ENCODE measurements around the gene PNMA8B. TPM values are rescaled to one million over a fixed set of nuclear protein-coding genes. Genes with fewer than 3 reads are reported as not detected.

PNMA8B gene
- total and polyA plus RNA-seq, 4 experiments from 2014 or later, result 0.24 to 1.2 (median 0.75) TPM

- H3K36me3 Mint-ChIP-seq, result no peaks in the 10 kb centered on the region
- no peaks in the 10 kb centered on the region for H3K9me3 Mint-ChIP-seq
- Histone ChIP-seq H3K9me3 (ENCODE audit: control insufficient read depth in 1 of 2, low read length in 2 of 2) (no peaks in the 10 kb centered on the region), H3K4me3 (ENCODE audit: low read length in 2 of 2) (no peak overlapping the region), H3K36me3 (ENCODE audit: insufficient read depth, low read length) (no peaks in the 10 kb centered on the region), H3K4me1 (ENCODE audit: insufficient read depth, low read length) (no peaks in the 10 kb centered on the region), H3K27ac (ENCODE audit: low read depth, low read length) (no peak overlapping the region), H3K27me3 (ENCODE audit: insufficient read depth, low read length) (peaks cover 3% of the 10 kb centered on the region)
- no peak overlapping the region for H3K27ac Mint-ChIP-seq
- no peak overlapping the region for H3K4me3 Mint-ChIP-seq
- no peaks in the 10 kb centered on the region for H3K4me1 Mint-ChIP-seq
- no peak for DNase-seq
- POLR2A ChIA-PET (ENCODE audit: partially characterized antibody), result no interaction called here
- CTCF ChIA-PET (ENCODE audit: partially characterized antibody), result no interaction called here
- intact Hi-C loops (cut with micrococcal nuclease), result no loop called here
- peaks cover 15 to 16% of the 10 kb centered on the region in 2 donors for H3K27me3 Mint-ChIP-seq
These were observed 38.7 kb downstream of the PNMA8B start for GRCh38 chr19:46456930-46457329.

- intact Hi-C loops (cut with micrococcal nuclease), result no loop called here
These were observed 41.4 kb downstream of the PNMA8B start for GRCh38 chr19:46454244-46454643.

GRCh38 chr19:46453661-46454060 lies 42.0 kb downstream of the PNMA8B start:
- no peaks in the 10 kb centered on the region for H3K9me3 ChIP-seq (ENCODE audit: control insufficient read depth in 1 of 2, low read length in 2 of 2)
- ChIA-PET POLR2A (ENCODE audit: partially characterized antibody) (no interaction called here), CTCF (ENCODE audit: partially characterized antibody) (no interaction called here)
- Mint-ChIP-seq H3K9me3 (peaks cover 2 to 13% (median 11%) of the 10 kb centered on the region in 8 donors), H3K27ac (no peak overlapping the region), H3K36me3 (peaks cover 3 to 5% of the 10 kb centered on the region in 2 donors), H3K4me3 (no peak overlapping the region), H3K4me1 (no peaks in the 10 kb centered on the region), H3K27me3 (peaks cover 17 to 23% of the 10 kb centered on the region in 2 donors)
- intact Hi-C loops (cut with micrococcal nuclease), result no loop called here
- no peak for DNase-seq
- no peak overlapping the region for H3K4me3 ChIP-seq (ENCODE audit: low read length in 2 of 2)
- no peak overlapping the region for H3K27ac ChIP-seq (ENCODE audit: low read depth, low read length)
- H3K36me3 ChIP-seq (ENCODE audit: insufficient read depth, low read length), result no peaks in the 10 kb centered on the region
- H3K4me1 ChIP-seq (ENCODE audit: insufficient read depth, low read length), result no peaks in the 10 kb centered on the region
- peaks cover 3% of the 10 kb centered on the region for H3K27me3 ChIP-seq (ENCODE audit: insufficient read depth, low read length)

More at GRCh38 chr19:46454244-46454643, 41.4 kb downstream of the PNMA8B start:
- peaks cover 3 to 5% of the 10 kb centered on the region in 2 donors for H3K36me3 Mint-ChIP-seq
- H3K27ac Mint-ChIP-seq, result no peak overlapping the region
- Histone ChIP-seq H3K27me3 (ENCODE audit: insufficient read depth, low read length) (peaks cover 3% of the 10 kb centered on the region), H3K36me3 (ENCODE audit: insufficient read depth, low read length) (no peaks in the 10 kb centered on the region), H3K4me1 (ENCODE audit: insufficient read depth, low read length) (no peaks in the 10 kb centered on the region), H3K4me3 (ENCODE audit: low read length in 2 of 2) (no peak overlapping the region), H3K27ac (ENCODE audit: low read depth, low read length) (no peak overlapping the region), H3K9me3 (ENCODE audit: control insufficient read depth in 1 of 2, low read length in 2 of 2) (no peaks in the 10 kb centered on the region)
- H3K9me3 Mint-ChIP-seq, result peaks cover 2 to 12% (median 10%) of the 10 kb centered on the region in 8 donors
- POLR2A ChIA-PET (ENCODE audit: partially characterized antibody), result no interaction called here
- CTCF ChIA-PET (ENCODE audit: partially characterized antibody), result no interaction called here
- DNase-seq, result no peak
- no peaks in the 10 kb centered on the region for H3K4me1 Mint-ChIP-seq
- H3K27me3 Mint-ChIP-seq, result peaks cover 17 to 24% of the 10 kb centered on the region in 2 donors
- no peak overlapping the region for H3K4me3 Mint-ChIP-seq

- ChIA-PET CTCF (ENCODE audit: partially characterized antibody) (no interaction called here), POLR2A (ENCODE audit: partially characterized antibody) (no interaction called here)
- Histone ChIP-seq H3K27ac (ENCODE audit: low read depth, low read length) (no peak overlapping the region), H3K27me3 (ENCODE audit: insufficient read depth, low read length) (peaks cover 3% of the 10 kb centered on the region), H3K4me3 (ENCODE audit: low read length in 2 of 2) (no peak overlapping the region), H3K9me3 (ENCODE audit: control insufficient read depth in 1 of 2, low read length in 2 of 2) (no peaks in the 10 kb centered on the region), H3K36me3 (ENCODE audit: insufficient read depth, low read length) (no peaks in the 10 kb centered on the region), H3K4me1 (ENCODE audit: insufficient read depth, low read length) (no peaks in the 10 kb centered on the region)
- Mint-ChIP-seq H3K9me3 (peaks cover 2 to 13% (median 11%) of the 10 kb centered on the region in 8 donors), H3K27me3 (peaks cover 10 to 22% of the 10 kb centered on the region in 2 donors), H3K4me3 (no peak overlapping the region), H3K4me1 (no peaks in the 10 kb centered on the region), H3K36me3 (peaks cover 3 to 5% of the 10 kb centered on the region in 2 donors), H3K27ac (no peak overlapping the region)
- intact Hi-C loops (cut with micrococcal nuclease), result no loop called here
- DNase-seq, result no peak
These were observed 43.5 kb downstream of the PNMA8B start for GRCh38 chr19:46452186-46452585.

- Mint-ChIP-seq H3K27ac (no peak overlapping the region), H3K4me3 (no peak overlapping the region), H3K9me3 (peaks cover 2 to 13% (median 11%) of the 10 kb centered on the region in 8 donors), H3K4me1 (no peaks in the 10 kb centered on the region), H3K27me3 (peaks cover 8 to 21% of the 10 kb centered on the region in 2 donors), H3K36me3 (peaks cover 3 to 5% of the 10 kb centered on the region in 2 donors)
- no peak for DNase-seq
- no peaks in the 10 kb centered on the region for H3K36me3 ChIP-seq (ENCODE audit: insufficient read depth, low read length)
- ChIA-PET POLR2A (ENCODE audit: partially characterized antibody) (no interaction called here), CTCF (ENCODE audit: partially characterized antibody) (no interaction called here)
- H3K4me1 ChIP-seq (ENCODE audit: insufficient read depth, low read length), result no peaks in the 10 kb centered on the region
- no peaks in the 10 kb centered on the region for H3K27me3 ChIP-seq (ENCODE audit: insufficient read depth, low read length)
- intact Hi-C loops (cut with micrococcal nuclease), result no loop called here
- H3K9me3 ChIP-seq (ENCODE audit: control insufficient read depth in 1 of 2, low read length in 2 of 2), result no peaks in the 10 kb centered on the region
- H3K27ac ChIP-seq (ENCODE audit: low read depth, low read length), result no peak overlapping the region
- H3K4me3 ChIP-seq (ENCODE audit: low read length in 2 of 2), result no peak overlapping the region
These were observed 44.3 kb downstream of the PNMA8B start for GRCh38 chr19:46451352-46451751.

GRCh38 chr19:46450737-46451136 lies 44.9 kb downstream of the PNMA8B start:
- Histone ChIP-seq H3K4me1 (ENCODE audit: insufficient read depth, low read length) (no peaks in the 10 kb centered on the region), H3K9me3 (ENCODE audit: control insufficient read depth in 1 of 2, low read length in 2 of 2) (no peaks in the 10 kb centered on the region), H3K27me3 (ENCODE audit: insufficient read depth, low read length) (no peaks in the 10 kb centered on the region), H3K36me3 (ENCODE audit: insufficient read depth, low read length) (no peaks in the 10 kb centered on the region), H3K4me3 (ENCODE audit: low read length in 2 of 2) (no peak overlapping the region), H3K27ac (ENCODE audit: low read depth, low read length) (no peak overlapping the region)
- no peak for DNase-seq
- Mint-ChIP-seq H3K4me1 (no peaks in the 10 kb centered on the region), H3K27me3 (peaks cover 5 to 22% of the 10 kb centered on the region in 2 donors), H3K9me3 (peaks cover 2 to 13% (median 11%) of the 10 kb centered on the region in 8 donors), H3K36me3 (peaks cover 3 to 5% of the 10 kb centered on the region in 2 donors), H3K27ac (no peak overlapping the region), H3K4me3 (no peak overlapping the region)
- ChIA-PET POLR2A (ENCODE audit: partially characterized antibody) (no interaction called here), CTCF (ENCODE audit: partially characterized antibody) (no interaction called here)
- intact Hi-C loops (cut with micrococcal nuclease), result no loop called here

- H3K27me3 ChIP-seq (ENCODE audit: insufficient read depth, low read length), result no peaks in the 10 kb centered on the region
- intact Hi-C loops (cut with micrococcal nuclease), result no loop called here
- H3K36me3 ChIP-seq (ENCODE audit: insufficient read depth, low read length), result no peaks in the 10 kb centered on the region
- H3K4me1 ChIP-seq (ENCODE audit: insufficient read depth, low read length), result no peaks in the 10 kb centered on the region
- H3K27ac ChIP-seq (ENCODE audit: low read depth, low read length), result no peak overlapping the region
- H3K9me3 ChIP-seq (ENCODE audit: control insufficient read depth in 1 of 2, low read length in 2 of 2), result no peaks in the 10 kb centered on the region
- H3K27me3 Mint-ChIP-seq, result peaks cover 5 to 22% of the 10 kb centered on the region in 2 donors
- ChIA-PET CTCF (ENCODE audit: partially characterized antibody) (interaction anchor here (1.2 kb wide), 1 partner anchor 89 kb away, joined by 3 read pairs; no protein-coding TSS in a partner anchor), POLR2A (ENCODE audit: partially characterized antibody) (no interaction called here)
- H3K4me1 Mint-ChIP-seq, result no peaks in the 10 kb centered on the region
- no peak overlapping the region for H3K4me3 ChIP-seq (ENCODE audit: low read length in 2 of 2)
- H3K4me3 Mint-ChIP-seq, result no peak overlapping the region
- H3K9me3 Mint-ChIP-seq, result peaks cover 2 to 13% (median 11%) of the 10 kb centered on the region in 8 donors
- no peak overlapping the region for H3K27ac Mint-ChIP-seq
- no peak for DNase-seq
- H3K36me3 Mint-ChIP-seq, result peaks cover 3 to 5% of the 10 kb centered on the region in 2 donors
These were observed 46.4 kb downstream of the PNMA8B start for GRCh38 chr19:46449228-46449627.

- POLR2A ChIA-PET (ENCODE audit: partially characterized antibody), result no interaction called here
- Histone ChIP-seq H3K27ac (ENCODE audit: low read depth, low read length) (no peak overlapping the region), H3K36me3 (ENCODE audit: insufficient read depth, low read length) (no peaks in the 10 kb centered on the region), H3K9me3 (ENCODE audit: control insufficient read depth in 1 of 2, low read length in 2 of 2) (no peaks in the 10 kb centered on the region), H3K4me3 (ENCODE audit: low read length in 2 of 2) (no peak overlapping the region), H3K27me3 (ENCODE audit: insufficient read depth, low read length) (no peaks in the 10 kb centered on the region), H3K4me1 (ENCODE audit: insufficient read depth, low read length) (no peaks in the 10 kb centered on the region)
- Mint-ChIP-seq H3K27ac (no peak overlapping the region), H3K9me3 (peaks cover 2 to 13% (median 11%) of the 10 kb centered on the region in 8 donors), H3K27me3 (peaks cover 5 to 22% of the 10 kb centered on the region in 2 donors), H3K4me1 (no peaks in the 10 kb centered on the region), H3K4me3 (no peak overlapping the region), H3K36me3 (peaks cover 3 to 5% of the 10 kb centered on the region in 2 donors)
- no peak for DNase-seq
- CTCF ChIA-PET (ENCODE audit: partially characterized antibody), result interaction anchor here (1.2 kb wide), 1 partner anchor 90 kb away, joined by 3 read pairs; no protein-coding TSS in a partner anchor
- intact Hi-C loops (cut with micrococcal nuclease), result no loop called here
These were observed 47.1 kb downstream of the PNMA8B start for GRCh38 chr19:46448601-46449000.

Measured in CD4-positive, alpha-beta memory T cell (primary cell).